IPS-20b (cell line): ENCODE data around the gene KYAT1.
"Not testable (repeated sequence)": the region's sequence is repeated elsewhere in the genome, so short reads cannot be mapped to it uniquely, and the experiment has no call there.

Experiments
- H3K27ac ChIP-seq: one replicate; pipeline ENCODE4 v1.5.1; 2013; ENCODE audit warnings: low read length
- H3K27me3 ChIP-seq: 2 replicates; pipeline ENCODE4 v1.6.1; 2013; ENCODE audit warnings: mild to moderate bottlenecking, low read length, inconsistent platforms; ENCODE audit not compliant: insufficient read depth
- H3K36me3 ChIP-seq: 2 replicates; pipeline ENCODE4 v1.6.1; 2013; ENCODE audit warnings: low read depth, mild to moderate bottlenecking, inconsistent platforms, low read length, moderate library complexity; ENCODE audit not compliant: insufficient read depth
- H3K4me1 ChIP-seq: 2 replicates; pipeline ENCODE4 v1.6.1; 2013; ENCODE audit warnings: mild to moderate bottlenecking, control low read depth, inconsistent platforms, low read length, moderate library complexity; ENCODE audit not compliant: insufficient read depth
- H3K4me3 ChIP-seq: 2 replicates; pipeline ENCODE4 v1.5.1; 2013; ENCODE audit warnings: mild to moderate bottlenecking, low read length, inconsistent platforms
- H3K9ac ChIP-seq: 2 replicates; pipeline ENCODE4 v1.6.1; 2013; ENCODE audit warnings: low read depth, mild to moderate bottlenecking, inconsistent platforms, low read length, moderate library complexity
- H3K9me3 ChIP-seq: 2 replicates; pipeline ENCODE4 v1.6.1; 2013; ENCODE audit warnings: mild to moderate bottlenecking, low read depth, low read length, inconsistent platforms; ENCODE audit not compliant: insufficient read depth

KYAT1 gene

DNA sequence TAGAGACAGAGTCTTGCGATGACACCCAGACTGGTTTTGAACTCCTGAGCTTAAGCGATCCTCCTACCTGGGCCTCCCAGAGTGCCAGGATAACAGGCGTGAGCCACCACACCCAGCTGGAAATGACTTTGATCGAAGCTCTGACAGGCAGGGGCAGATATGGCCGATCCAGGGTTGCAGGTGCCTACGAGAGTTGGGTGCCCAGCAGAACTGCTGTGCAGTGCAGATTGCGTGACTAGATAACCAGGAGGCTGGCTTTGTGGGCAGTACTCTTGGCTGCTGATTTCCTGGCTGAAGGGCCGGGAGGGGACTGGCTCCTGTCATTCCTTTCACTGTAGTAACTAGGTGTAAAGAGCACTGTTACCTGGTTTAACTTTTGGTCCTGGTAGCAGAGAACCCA lies 82.9 kb downstream of the KYAT1 start:
- no peak overlapping the region for H3K9ac ChIP-seq
- no peak overlapping the region for H3K27ac ChIP-seq
- no peaks in the 10 kb centered on the region for H3K27me3 ChIP-seq
- H3K36me3 ChIP-seq, result peaks cover 61% of the 10 kb centered on the region
- H3K9me3 ChIP-seq, result no peaks in the 10 kb centered on the region
- no peak overlapping the region for H3K4me3 ChIP-seq
- no peaks in the 10 kb centered on the region for H3K4me1 ChIP-seq

GRCh38 chr9:128794961-128795360 lies 86.8 kb downstream of the KYAT1 start:
- not testable (repeated sequence) for H3K9ac ChIP-seq, H3K4me3 ChIP-seq, H3K9me3 ChIP-seq, H3K4me1 ChIP-seq, H3K27me3 ChIP-seq, H3K27ac ChIP-seq
- peaks cover 70% of the 10 kb centered on the region for H3K36me3 ChIP-seq

- H3K27ac ChIP-seq, result no peak overlapping the region
- no peak overlapping the region for H3K4me3 ChIP-seq
- H3K9ac ChIP-seq, result no peak overlapping the region
- no peaks in the 10 kb centered on the region for H3K9me3 ChIP-seq
- peaks cover 56% of the 10 kb centered on the region for H3K36me3 ChIP-seq
- no peaks in the 10 kb centered on the region for H3K27me3 ChIP-seq
- no peaks in the 10 kb centered on the region; the same call in 1 of the 2 replicates for H3K4me1 ChIP-seq
Measured at GRCh38 chr9:128792978-128793686, 88.6 kb downstream of the KYAT1 start.

DNA sequence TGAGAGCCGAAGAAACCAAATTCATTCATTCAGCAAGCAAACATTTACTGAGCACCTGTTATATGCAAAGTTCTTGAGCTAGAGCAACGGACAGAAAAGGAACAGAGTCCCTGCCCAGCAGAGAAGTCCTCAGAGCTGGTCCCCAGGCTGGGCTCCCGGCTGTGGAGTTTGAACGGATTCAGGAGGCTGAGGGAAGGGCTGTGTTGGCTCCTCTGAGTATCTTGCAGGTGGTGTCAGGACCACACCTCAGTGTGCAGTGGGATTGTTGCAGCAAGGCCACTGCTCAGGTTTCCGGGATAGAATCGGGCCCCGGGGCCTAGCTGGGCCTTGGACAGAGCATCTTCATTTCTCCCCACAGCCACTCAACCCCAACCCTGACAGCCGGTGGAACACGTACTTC lies 89.6 kb downstream of the KYAT1 start:
- Histone ChIP-seq H3K27ac (no peak overlapping the region), H3K4me1 (peaks cover 3% of the 10 kb centered on the region; the same call in 1 of the 2 replicates), H3K27me3 (no peaks in the 10 kb centered on the region), H3K36me3 (peaks cover 46% of the 10 kb centered on the region), H3K4me3 (no peak overlapping the region), H3K9me3 (no peaks in the 10 kb centered on the region), H3K9ac (no peak overlapping the region)

GRCh38 chr9:128790536-128790935 lies 91.2 kb downstream of the KYAT1 start:
- Histone ChIP-seq H3K27ac (no peak overlapping the region), H3K36me3 (peaks cover 43% of the 10 kb centered on the region), H3K9me3 (no peaks in the 10 kb centered on the region), H3K4me1 (peaks cover 3% of the 10 kb centered on the region; the same call in 1 of the 2 replicates), H3K9ac (no peak overlapping the region), H3K4me3 (no peak overlapping the region), H3K27me3 (no peaks in the 10 kb centered on the region)

GRCh38 chr9:128788445-128788844 lies 93.3 kb downstream of the KYAT1 start:
- H3K9me3 ChIP-seq, result no peaks in the 10 kb centered on the region
- H3K4me1 ChIP-seq, result peaks cover 3% of the 10 kb centered on the region; the same call in 1 of the 2 replicates
- no peak overlapping the region for H3K27ac ChIP-seq
- peaks cover 28% of the 10 kb centered on the region for H3K36me3 ChIP-seq
- peak overlapping the region; percentile 69; the same call in 1 of the 2 replicates for H3K9ac ChIP-seq
- peak overlapping the region; percentile 72; the same call in 1 of the 2 replicates for H3K4me3 ChIP-seq
- no peaks in the 10 kb centered on the region for H3K27me3 ChIP-seq

DNA sequence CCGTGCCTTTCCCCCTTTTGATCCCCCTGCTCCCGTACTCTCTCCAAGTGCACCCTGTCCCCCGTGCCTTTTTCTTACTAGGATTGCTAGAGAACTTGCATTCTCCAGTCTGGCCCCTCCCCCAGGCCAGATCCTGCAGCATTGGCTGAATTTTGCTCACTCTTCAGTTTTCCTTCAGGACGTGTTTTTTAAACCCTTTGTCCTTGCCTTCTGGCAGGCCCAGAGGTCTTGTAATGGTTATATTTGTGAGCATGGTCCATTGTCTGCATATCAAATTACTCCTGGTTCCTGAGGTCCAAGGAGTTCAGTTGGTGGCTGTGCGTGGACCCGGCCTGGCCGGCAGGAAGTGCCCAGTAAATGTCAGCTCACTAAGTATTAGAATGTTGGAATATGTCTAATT lies 94.1 kb downstream of the KYAT1 start:
- peak overlapping the region; percentile 72 for H3K4me3 ChIP-seq
- H3K9me3 ChIP-seq, result no peaks in the 10 kb centered on the region
- H3K4me1 ChIP-seq, result peaks cover 3% of the 10 kb centered on the region; the same call in 1 of the 2 replicates
- peak overlapping the region; percentile 69; the same call in 1 of the 2 replicates for H3K9ac ChIP-seq
- H3K36me3 ChIP-seq, result peaks cover 20% of the 10 kb centered on the region
- no peaks in the 10 kb centered on the region for H3K27me3 ChIP-seq
- H3K27ac ChIP-seq, result no peak overlapping the region

- Histone ChIP-seq H3K27me3 (no peaks in the 10 kb centered on the region), H3K4me3 (peak within 1 kb of the TSS; percentile 72), H3K9me3 (no peaks in the 10 kb centered on the region), H3K36me3 (peaks cover 12% of the 10 kb centered on the region), H3K4me1 (peaks cover 3% of the 10 kb centered on the region; the same call in 1 of the 2 replicates), H3K9ac (peak within 1 kb of the TSS; percentile 69; the same call in 1 of the 2 replicates), H3K27ac (no peak within 1 kb of the TSS)
Measured at GRCh38 chr9:128786681-128787601, 94.8 kb downstream of the KYAT1 start, which contains the start of gene TBC1D13. TSS of gene TBC1D13 (plus strand) at chr9:128787253. CDS start at chr9:128787354, 101 bp downstream.

GRCh38 chr9:128785427-128785826 lies 96.3 kb downstream of the KYAT1 start:
- Histone ChIP-seq H3K27me3 (no peaks in the 10 kb centered on the region), H3K9ac (no peak overlapping the region), H3K9me3 (no peaks in the 10 kb centered on the region; the same call in 1 of the 2 replicates), H3K36me3 (no peaks in the 10 kb centered on the region), H3K27ac (no peak overlapping the region), H3K4me3 (no peak overlapping the region), H3K4me1 (peaks cover 3% of the 10 kb centered on the region; the same call in 1 of the 2 replicates)
